CD14-positive monocyte (primary cell): ENCODE data around the gene SNUPN. TPM values are rescaled to one million over a fixed set of nuclear protein-coding genes. Genes with fewer than 3 reads are reported as not detected.
"Not testable (repeated sequence)": the region's sequence is repeated elsewhere in the genome, so short reads cannot be mapped to it uniquely, and the experiment has no call there.

Experiments used
- DNase-seq, 3 donors: peaks; one replicate each; pipeline ENCODE4 v3.0.0-alpha.2; 2011 to 2022
- H2AFZ ChIP-seq: 2 replicates; pipeline ENCODE4 v1.6.0; 2012; ENCODE audit warnings: mild to moderate bottlenecking, low read depth, low read length, inconsistent platforms; ENCODE audit not compliant: insufficient read depth, poor library complexity, severe bottlenecking
- H3K27ac ChIP-seq, 2 donors: 1 replicate in 1 of 2; 2 replicates in 1 of 2; pipeline ENCODE4 v1.5.1; 2012 to 2013; ENCODE audit warnings: low read length in 2 of 2, control low read depth in 1 of 2, inconsistent platforms in 1 of 2, low read depth in 1 of 2, mild to moderate bottlenecking in 1 of 2
- H3K27me3 ChIP-seq, 2 donors: one replicate each; pipeline versions ENCODE4 v1.6.0 to v1.6.1; 2011 to 2013; ENCODE audit warnings: low read length in 2 of 2; ENCODE audit not compliant: control insufficient read depth in 2 of 2, insufficient read depth in 2 of 2
- H3K36me3 ChIP-seq, 2 donors: replicated peaks in 1 of 2; 1 replicate in 1 of 2; 2 replicates in 1 of 2; pipeline versions ENCODE4 v1.5.1 to v1.6.1; 2012 to 2013; ENCODE audit warnings: low read length in 2 of 2, control low read depth in 1 of 2, inconsistent platforms in 1 of 2, mild to moderate bottlenecking in 1 of 2; ENCODE audit not compliant: insufficient read depth in 2 of 2, control insufficient read depth in 1 of 2
- H3K4me1 ChIP-seq, 2 donors: 1 replicate in 1 of 2; 2 replicates in 1 of 2; pipeline versions ENCODE4 v1.5.1 to v1.6.1; 2012 to 2013; ENCODE audit warnings: low read length in 2 of 2, control low read depth in 1 of 2, inconsistent platforms in 1 of 2, mild to moderate bottlenecking in 1 of 2, moderate library complexity in 1 of 2; ENCODE audit not compliant: insufficient read depth in 2 of 2, control insufficient read depth in 1 of 2
- H3K4me2 ChIP-seq: replicated peaks from 2 replicates; pipeline ENCODE3; 2012; ENCODE audit warnings: low read length, moderate library complexity, mild to moderate bottlenecking; ENCODE audit not compliant: poor library complexity, severe bottlenecking; ENCODE audit errors: extremely low read depth
- H3K4me3 ChIP-seq, 3 experiments: fragments of 200-600 bp in 1 of 3; sonication (generic) in 1 of 3; replicated peaks in 1 of 3; 1 replicate in 2 of 3; 2 replicates in 1 of 3; pipeline ENCODE4 v1.5.1; 2011 to 2013; ENCODE audit warnings: low read length in 3 of 3, mild to moderate bottlenecking in 3 of 3, control low read depth in 2 of 3, low read depth in 2 of 3, inconsistent platforms in 1 of 3, moderate library complexity in 1 of 3
- H3K79me2 ChIP-seq: 2 replicates; pipeline ENCODE4 v1.6.0; 2012; ENCODE audit warnings: mild to moderate bottlenecking, control low read depth, inconsistent platforms, low read length, moderate library complexity; ENCODE audit not compliant: insufficient read depth
- H3K9ac ChIP-seq: 2 replicates; pipeline ENCODE4 v1.6.0; 2017; ENCODE audit warnings: low read length, mild to moderate bottlenecking; ENCODE audit not compliant: insufficient read depth, poor library complexity, severe bottlenecking
- H3K9me3 ChIP-seq, 2 donors: replicated peaks in 1 of 2; 1 replicate in 1 of 2; 2 replicates in 1 of 2; pipeline versions ENCODE4 v1.5.1 to v1.6.1; 2012 to 2013; ENCODE audit warnings: low read length in 2 of 2, control low read depth in 1 of 2; ENCODE audit not compliant: control insufficient read depth in 1 of 2, insufficient read depth in 1 of 2
- H4K20me1 ChIP-seq: 2 replicates; pipeline ENCODE4 v1.6.0; 2012; ENCODE audit warnings: mild to moderate bottlenecking, low read length, control low read depth, moderate library complexity; ENCODE audit not compliant: insufficient read depth
- H3K27ac Mint-ChIP-seq, 7 donors: one replicate each; pipeline ENCODE4 v1.8.0; 2020; ENCODE audit warnings: mild to moderate bottlenecking in 7 of 7, mixed read lengths in 7 of 7, moderate library complexity in 6 of 7, inconsistent platforms in 2 of 7
- H3K27me3 Mint-ChIP-seq, 3 donors: one replicate each; pipeline ENCODE4 v1.8.0; 2021 to 2022; ENCODE audit warnings: low read depth in 3 of 3, mild to moderate bottlenecking in 3 of 3, mixed read lengths in 3 of 3, moderate library complexity in 3 of 3, inconsistent platforms in 1 of 3
- H3K36me3 Mint-ChIP-seq, 2 donors: one replicate each; pipeline ENCODE4 v1.8.0; 2020; ENCODE audit warnings: mixed read lengths in 2 of 2, inconsistent platforms in 1 of 2, mild to moderate bottlenecking in 1 of 2
- H3K4me1 Mint-ChIP-seq: one replicate; pipeline ENCODE4 v1.8.0; 2020; ENCODE audit warnings: mild to moderate bottlenecking, mixed read lengths
- H3K4me3 Mint-ChIP-seq, 2 donors: one replicate each; pipeline ENCODE4 v1.8.0; 2020; ENCODE audit warnings: mild to moderate bottlenecking in 2 of 2, mixed read lengths in 2 of 2, moderate library complexity in 1 of 2
- H3K9me3 Mint-ChIP-seq, 7 donors: one replicate each; pipeline ENCODE4 v1.8.0; 2020 to 2022; ENCODE audit warnings: mixed read lengths in 7 of 7, mild to moderate bottlenecking in 6 of 7, moderate library complexity in 6 of 7, inconsistent platforms in 2 of 7
- CTCF ChIP-seq: fragments of 200-600 bp; IDR thresholded peaks from one replicate; pipeline ENCODE4 v1.8.0; 2022; ENCODE audit warnings: antibody characterized with exemption, mild to moderate bottlenecking
- WGBS: methylation state at CpG from one replicate; pipeline ENCODE4 v1.1.5; 2013; ENCODE audit warnings: missing lambda C conversion rate; ENCODE audit not compliant: insufficient coverage; 5-methylcytosine and 5-hydroxymethylcytosine counted together
- intact Hi-C, 2 donors: fragments of 100-400 bp; cut with micrococcal nuclease; formaldehyde crosslinking; loops; one replicate each; pipeline versions ENCODE4 v1.15.0 to v1.15.1; 2023
- polyA plus RNA-seq, 3 donors: library from polyadenylated mRNA; depleted of rRNA in 1 of 3; unstranded in 2 of 3; stranded (reverse) in 1 of 3; fragments of 300-500 nt in 2 of 3; fragments of >200 nt in 1 of 3; fragmentation: Illumina TruSeq in 2 of 3; gene quantifications; 1 replicate in 2 of 3; 2 replicates in 1 of 3; pipeline ENCODE4 v1.2.3, GENCODE V29; 2012 to 2021

Gene SNUPN
- polyA plus RNA-seq, 3 donors: 11.7 to 31.8 (median 29.3) TPM

- Histone ChIP-seq H3K27ac (no peak overlapping the region), H4K20me1 (no peaks in the 10 kb centered on the region), H3K36me3 (no peaks in the 10 kb centered on the region), H3K27me3 (no peaks in the 10 kb centered on the region), H3K4me3 (no peak overlapping the region), H3K9me3 (no peaks in the 10 kb centered on the region), H3K9ac (no peak overlapping the region), H2AFZ (no peak overlapping the region), H3K4me2 (no peak overlapping the region), H3K4me1 (peaks cover 6% of the 10 kb centered on the region in 2 donors), H3K79me2 (peaks cover 6% of the 10 kb centered on the region)
- H3K4me3 Mint-ChIP-seq: no peak overlapping the region
- peaks cover 6% of the 10 kb centered on the region for H3K4me1 Mint-ChIP-seq
- no peak for TF ChIP-seq CTCF
- no peak overlapping the region for H3K27ac Mint-ChIP-seq
- no peak for DNase-seq
- peaks cover 5 to 15% of the 10 kb centered on the region in 2 donors for H3K36me3 Mint-ChIP-seq
- WGBS: 89% methylated on average over 4 of the region's 4 CpGs
- no peaks in the 10 kb centered on the region for H3K9me3 Mint-ChIP-seq
- H3K27me3 Mint-ChIP-seq: peaks cover 0 to 2% (median 1%) of the 10 kb centered on the region in 3 donors
- intact Hi-C loops: no loop called here
Observed at GRCh38 chr15:75584121-75584520, 41.4 kb downstream of the SNUPN start.

GRCh38 chr15:75583701-75584100 is 41.8 kb downstream of the SNUPN start:
- peaks cover 5 to 15% of the 10 kb centered on the region in 2 donors for H3K36me3 Mint-ChIP-seq
- Histone ChIP-seq H3K9ac (no peak overlapping the region), H3K4me3 (no peak overlapping the region), H3K27ac (no peak overlapping the region), H3K9me3 (no peaks in the 10 kb centered on the region), H3K27me3 (no peaks in the 10 kb centered on the region), H3K79me2 (peaks cover 6% of the 10 kb centered on the region), H3K36me3 (no peaks in the 10 kb centered on the region), H4K20me1 (no peaks in the 10 kb centered on the region), H3K4me1 (peaks cover 6% of the 10 kb centered on the region in 2 donors), H3K4me2 (no peak overlapping the region), H2AFZ (no peak overlapping the region)
- no peaks in the 10 kb centered on the region for H3K9me3 Mint-ChIP-seq
- no peak overlapping the region for H3K27ac Mint-ChIP-seq
- peak overlapping the region in 1 of 2 donors; percentile 39 for H3K4me3 Mint-ChIP-seq
- H3K27me3 Mint-ChIP-seq: peaks cover 0 to 2% (median 1%) of the 10 kb centered on the region in 3 donors
- TF ChIP-seq CTCF: no peak
- no peak for DNase-seq
- WGBS: no CpG with 5 or more reads among the region's 5 CpGs
- H3K4me1 Mint-ChIP-seq: peaks cover 6% of the 10 kb centered on the region
- intact Hi-C loops: no loop called here

- H3K4me3 ChIP-seq, H3K27ac ChIP-seq, H3K4me3 Mint-ChIP-seq, H4K20me1 ChIP-seq, H3K9ac ChIP-seq, H3K9me3 ChIP-seq, DNase-seq, H3K27me3 Mint-ChIP-seq, H2AFZ ChIP-seq, H3K9me3 Mint-ChIP-seq, H3K4me1 ChIP-seq, H3K27ac Mint-ChIP-seq, H3K4me2 ChIP-seq, H3K4me1 Mint-ChIP-seq, intact Hi-C loops, H3K36me3 ChIP-seq, H3K27me3 ChIP-seq: not testable (repeated sequence)
- 100% methylated on average over 1 of the region's 5 CpGs for WGBS
- H3K79me2 ChIP-seq: peaks cover 13% of the 10 kb centered on the region
- H3K36me3 Mint-ChIP-seq: peaks cover 5 to 15% of the 10 kb centered on the region in 2 donors
Observed at GRCh38 chr15:75582943-75583342, 42.6 kb downstream of the SNUPN start.
